ENCODE data around the gene FASTK.

Gene FASTK

DNA sequence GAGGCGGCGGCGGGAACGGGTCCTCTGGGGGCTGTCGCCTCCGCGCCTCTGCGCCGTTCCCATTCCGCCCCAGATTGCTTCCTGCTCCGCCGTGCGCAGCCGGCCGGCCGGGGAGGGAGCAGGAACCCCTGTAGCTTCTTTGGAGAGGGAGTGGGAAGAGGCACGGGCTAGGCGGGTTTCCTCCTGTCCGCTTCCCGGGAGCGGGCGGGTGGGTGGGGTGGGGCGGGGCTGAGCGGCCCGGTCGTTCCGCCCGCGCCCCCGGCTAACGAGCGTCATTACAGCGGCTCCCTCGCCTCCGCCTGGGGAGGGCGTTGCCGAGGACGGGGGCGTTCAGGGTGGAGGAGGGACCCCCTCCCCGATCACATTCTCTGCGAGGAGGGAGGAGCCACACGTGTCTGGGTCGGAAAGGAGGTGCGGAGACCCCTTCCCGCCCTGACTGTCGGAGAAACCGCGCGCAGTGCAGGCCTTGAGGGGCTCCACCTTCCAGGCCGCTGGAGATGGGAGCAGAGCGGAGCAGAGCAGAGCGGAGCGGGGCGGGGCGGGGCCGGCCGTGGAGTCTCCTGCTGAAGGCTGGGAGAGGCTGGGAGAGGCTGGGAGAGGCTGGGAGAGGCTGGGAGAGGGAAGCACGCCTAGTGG, 45.4 kb upstream of the FASTK start:
- no peaks in the 10 kb centered on the region for H3K27me3 ChIP-seq (ENCODE audit: insufficient read depth, low read length, poor library complexity, severe bottlenecking)
- H3K36me3 ChIP-seq (ENCODE audit: insufficient read depth, low read length): peaks cover 25% of the 10 kb centered on the region; the same call in 1 of the 2 replicates
- no peak overlapping the region for H3K4me3 ChIP-seq (ENCODE audit: low read length, poor library complexity, severe bottlenecking)
- H3K79me2 ChIP-seq (ENCODE audit: insufficient read depth, low read length): no peaks in the 10 kb centered on the region
- no peaks in the 10 kb centered on the region for H3K9me2 ChIP-seq (replicated peaks; ENCODE audit: low read depth, low read length)
- H3K9me3 ChIP-seq (ENCODE audit: insufficient read depth, low read depth, low read length): no peaks in the 10 kb centered on the region
- no peak overlapping the region for H2AFZ ChIP-seq (ENCODE audit: low read length)
- no peaks in the 10 kb centered on the region for H3F3A ChIP-seq (ENCODE audit: low read depth)
- TF ChIP-seq, protein P1, sequence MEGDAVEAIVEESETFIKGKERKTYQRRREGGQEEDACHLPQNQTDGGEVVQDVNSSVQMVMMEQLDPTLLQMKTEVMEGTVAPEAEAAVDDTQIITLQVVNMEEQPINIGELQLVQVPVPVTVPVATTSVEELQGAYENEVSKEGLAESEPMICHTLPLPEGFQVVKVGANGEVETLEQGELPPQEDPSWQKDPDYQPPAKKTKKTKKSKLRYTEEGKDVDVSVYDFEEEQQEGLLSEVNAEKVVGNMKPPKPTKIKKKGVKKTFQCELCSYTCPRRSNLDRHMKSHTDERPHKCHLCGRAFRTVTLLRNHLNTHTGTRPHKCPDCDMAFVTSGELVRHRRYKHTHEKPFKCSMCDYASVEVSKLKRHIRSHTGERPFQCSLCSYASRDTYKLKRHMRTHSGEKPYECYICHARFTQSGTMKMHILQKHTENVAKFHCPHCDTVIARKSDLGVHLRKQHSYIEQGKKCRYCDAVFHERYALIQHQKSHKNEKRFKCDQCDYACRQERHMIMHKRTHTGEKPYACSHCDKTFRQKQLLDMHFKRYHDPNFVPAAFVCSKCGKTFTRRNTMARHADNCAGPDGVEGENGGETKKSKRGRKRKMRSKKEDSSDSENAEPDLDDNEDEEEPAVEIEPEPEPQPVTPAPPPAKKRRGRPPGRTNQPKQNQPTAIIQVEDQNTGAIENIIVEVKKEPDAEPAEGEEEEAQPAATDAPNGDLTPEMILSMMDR (conservative IDR thresholded peaks at IDR 0.05; ENCODE audit: low read length): no peak
- no peak for TF ChIP-seq EZH2phosphoT487 (IDR thresholded peaks at IDR 0.05; ENCODE audit: borderline replicate concordance)
- no peaks in the 10 kb centered on the region for H4K20me1 ChIP-seq (ENCODE audit: insufficient read depth, low read length, poor library complexity, severe bottlenecking)
- H3K4me1 ChIP-seq (ENCODE audit: insufficient read depth, low read length, poor library complexity, severe bottlenecking): no peaks in the 10 kb centered on the region
- H3K4me2 ChIP-seq (ENCODE audit: low read depth, low read length, poor library complexity, severe bottlenecking): no peak overlapping the region
- no peak overlapping the region for H3K9ac ChIP-seq (ENCODE audit: low read depth, low read length, poor library complexity, severe bottlenecking)

DNA sequence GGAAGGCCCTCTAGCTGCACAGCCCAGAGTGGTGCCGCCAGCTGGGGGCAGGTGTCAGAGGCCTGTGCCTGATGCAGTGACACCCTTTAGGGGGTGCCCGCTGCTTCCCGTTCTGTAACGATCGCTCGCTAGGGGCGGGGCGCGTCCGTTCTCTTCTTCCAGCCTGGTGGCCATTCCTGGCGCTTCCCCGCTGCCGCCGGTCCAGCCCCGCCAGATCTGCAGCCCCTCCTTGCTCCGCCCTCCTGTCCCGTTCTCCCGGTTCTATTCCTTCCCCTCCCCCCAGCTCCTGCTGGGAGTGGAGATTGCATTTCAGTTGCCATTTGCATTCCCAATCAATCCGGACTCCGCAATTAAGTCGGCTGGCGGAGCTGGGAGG, 44.8 kb upstream of the FASTK start:
- peaks cover 25% of the 10 kb centered on the region; the same call in 1 of the 2 replicates for H3K36me3 ChIP-seq (ENCODE audit: insufficient read depth, low read length)
- no peak overlapping the region for H3K4me2 ChIP-seq (ENCODE audit: low read depth, low read length, poor library complexity, severe bottlenecking)
- no peaks in the 10 kb centered on the region for H3K9me3 ChIP-seq (ENCODE audit: insufficient read depth, low read depth, low read length)
- no peaks in the 10 kb centered on the region for H3K4me1 ChIP-seq (ENCODE audit: insufficient read depth, low read length, poor library complexity, severe bottlenecking)
- no peaks in the 10 kb centered on the region for H3K79me2 ChIP-seq (ENCODE audit: insufficient read depth, low read length)
- H3K27me3 ChIP-seq (ENCODE audit: insufficient read depth, low read length, poor library complexity, severe bottlenecking): no peaks in the 10 kb centered on the region
- H3K4me3 ChIP-seq (ENCODE audit: low read length, poor library complexity, severe bottlenecking): no peak overlapping the region
- H3F3A ChIP-seq (ENCODE audit: low read depth): no peaks in the 10 kb centered on the region
- H3K9me2 ChIP-seq (replicated peaks; ENCODE audit: low read depth, low read length): no peaks in the 10 kb centered on the region
- H4K20me1 ChIP-seq (ENCODE audit: insufficient read depth, low read length, poor library complexity, severe bottlenecking): no peaks in the 10 kb centered on the region
- TF ChIP-seq, protein P1 (conservative IDR thresholded peaks at IDR 0.05; ENCODE audit: low read length): no peak
- no peak for TF ChIP-seq EZH2phosphoT487 (IDR thresholded peaks at IDR 0.05; ENCODE audit: borderline replicate concordance)
- H2AFZ ChIP-seq (ENCODE audit: low read length): no peak overlapping the region
- no peak overlapping the region for H3K9ac ChIP-seq (ENCODE audit: low read depth, low read length, poor library complexity, severe bottlenecking)

DNA sequence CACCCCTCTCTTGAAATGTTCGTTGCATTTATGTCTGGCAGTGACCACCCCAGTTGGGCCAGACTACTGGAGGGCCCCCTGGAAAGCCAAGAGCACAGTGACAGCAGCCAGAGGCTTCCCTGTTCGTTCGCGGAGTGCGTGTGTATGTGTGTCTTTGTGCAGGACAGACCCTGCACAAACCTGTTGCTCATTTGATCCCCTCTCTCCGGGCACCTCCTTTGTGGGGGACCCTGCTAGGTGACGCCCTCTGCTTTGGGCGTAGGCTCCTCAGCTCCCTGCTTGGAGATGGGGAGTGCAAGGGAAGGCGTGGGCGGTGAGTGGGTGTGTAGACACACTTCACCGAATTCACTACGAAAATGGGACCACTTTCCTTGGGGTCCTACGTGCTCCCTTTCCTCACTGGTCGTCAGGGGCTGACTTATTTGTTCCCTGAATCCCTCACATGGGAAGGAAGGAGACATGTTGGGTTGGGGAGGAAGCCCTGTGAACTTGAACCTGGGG, 44.3 kb upstream of the FASTK start:
- no peaks in the 10 kb centered on the region for H3K27me3 ChIP-seq (ENCODE audit: insufficient read depth, low read length, poor library complexity, severe bottlenecking)
- H3K79me2 ChIP-seq (ENCODE audit: insufficient read depth, low read length): no peaks in the 10 kb centered on the region
- peaks cover 24% of the 10 kb centered on the region; the same call in 1 of the 2 replicates for H3K36me3 ChIP-seq (ENCODE audit: insufficient read depth, low read length)
- H3K4me2 ChIP-seq (ENCODE audit: low read depth, low read length, poor library complexity, severe bottlenecking): no peak overlapping the region
- no peaks in the 10 kb centered on the region for H3K9me2 ChIP-seq (replicated peaks; ENCODE audit: low read depth, low read length)
- H3K9ac ChIP-seq (ENCODE audit: low read depth, low read length, poor library complexity, severe bottlenecking): no peak overlapping the region
- H2AFZ ChIP-seq (ENCODE audit: low read length): no peak overlapping the region
- no peaks in the 10 kb centered on the region for H4K20me1 ChIP-seq (ENCODE audit: insufficient read depth, low read length, poor library complexity, severe bottlenecking)
- H3K4me1 ChIP-seq (ENCODE audit: insufficient read depth, low read length, poor library complexity, severe bottlenecking): no peaks in the 10 kb centered on the region
- TF ChIP-seq EZH2phosphoT487 (IDR thresholded peaks at IDR 0.05; ENCODE audit: borderline replicate concordance): no peak
- TF ChIP-seq, protein P1 (conservative IDR thresholded peaks at IDR 0.05; ENCODE audit: low read length): no peak
- H3K9me3 ChIP-seq (ENCODE audit: insufficient read depth, low read depth, low read length): no peaks in the 10 kb centered on the region
- no peak overlapping the region for H3K4me3 ChIP-seq (ENCODE audit: low read length, poor library complexity, severe bottlenecking)
- no peaks in the 10 kb centered on the region for H3F3A ChIP-seq (ENCODE audit: low read depth)

Data from Loucy (cell line).